PC-3 (cell line): Measurements from ENCODE around the gene PACRG. TPM values are rescaled to one million over a fixed set of nuclear protein-coding genes. Genes with fewer than 3 reads are reported as not detected.

Experiments
- ATAC-seq: fragments of 200-7000 bp; cut with Tn5 transposase; 2 replicates; pipeline ENCODE4 v1.9.1; 2020; ENCODE audit warnings: mild to moderate bottlenecking, moderate library complexity
- BruUV-seq: library from RNA; stranded (reverse); fragments of 400-500 nt; replicated peaks from 2 replicates; lab custom pipeline; 2021; lab: Mats Ljungman, UMichigan
- CTCF ChIA-PET: fragments of 300-600 bp; sonication (Branson Sonifier 250); formaldehyde crosslinking; loops from one replicate; lab custom pipeline; 2022; ENCODE audit warnings: antibody characterized with exemption; lab: Charles Lee
- POLR2A ChIA-PET: fragments of 300-600 bp; sonication (Branson Sonifier 250); formaldehyde crosslinking; loops from one replicate; lab custom pipeline; 2022; ENCODE audit warnings: antibody characterized with exemption; ENCODE audit not compliant: unreplicated experiment; lab: Charles Lee
- DNase-seq: peaks from one replicate; pipeline ENCODE4 v3.0.0-alpha.2; 2015
- H2AFZ ChIP-seq: fragments of 300-600 bp; sonication (generic); 2 replicates; pipeline ENCODE4 v1.6.0; 2016; ENCODE audit warnings: antibody characterized with exemption, low read length
- H3F3A ChIP-seq: fragments of 300-600 bp; sonication (generic); one replicate; pipeline ENCODE4 v1.6.0; 2017; ENCODE audit warnings: antibody characterized with exemption, low read length, control low read depth, mild to moderate bottlenecking; ENCODE audit not compliant: unreplicated experiment
- H3K27ac ChIP-seq: fragments of 300-600 bp; sonication (generic); 2 replicates; pipeline ENCODE4 v1.5.1; 2016; ENCODE audit warnings: mild to moderate bottlenecking, low read length
- H3K27me3 ChIP-seq: fragments of 300-600 bp; sonication (generic); 2 replicates; pipeline ENCODE4 v1.6.1; 2016; ENCODE audit warnings: low read length, mixed read lengths
- H3K36me3 ChIP-seq: fragments of 300-600 bp; sonication (generic); 2 replicates; pipeline ENCODE4 v1.6.1; 2016; ENCODE audit warnings: low read depth, mixed run types, low read length, mixed read lengths
- H3K4me1 ChIP-seq: fragments of 300-600 bp; sonication (generic); 2 replicates; pipeline ENCODE4 v1.5.1; 2016; ENCODE audit warnings: low read length; ENCODE audit not compliant: insufficient read depth
- H3K4me2 ChIP-seq: fragments of 300-600 bp; sonication (generic); 2 replicates; pipeline ENCODE4 v1.6.0; 2016; ENCODE audit warnings: low read length
- H3K4me3 ChIP-seq: fragments of 300-600 bp; sonication (generic); 2 replicates; pipeline ENCODE4 v1.5.1; 2016; ENCODE audit warnings: mild to moderate bottlenecking, low read length, mixed read lengths
- H3K79me2 ChIP-seq: fragments of 300-600 bp; sonication (generic); 2 replicates; pipeline ENCODE4 v1.6.1; 2017; ENCODE audit warnings: low read length, mixed read lengths
- H3K9ac ChIP-seq: fragments of 300-600 bp; sonication (generic); 2 replicates; pipeline ENCODE4 v1.6.0; 2016; ENCODE audit warnings: mild to moderate bottlenecking, low read length
- H3K9me2 ChIP-seq: fragments of 300-600 bp; sonication (generic); replicated peaks from 2 replicates; pipeline ENCODE4 v1.6.1; 2016; ENCODE audit warnings: mixed run types, low read length, mixed read lengths
- H3K9me3 ChIP-seq: fragments of 300-600 bp; sonication (generic); 2 replicates; pipeline ENCODE4 v1.6.1; 2016; ENCODE audit warnings: low read length, mixed read lengths
- H4K20me1 ChIP-seq: fragments of 300-600 bp; sonication (generic); 2 replicates; pipeline ENCODE4 v1.6.1; 2016; ENCODE audit warnings: low read length, mixed read lengths
- EZH2 ChIP-seq: fragments of 300-600 bp; sonication (generic); IDR thresholded peaks from one replicate; pipeline ENCODE4 v1.6.1; 2017; ENCODE audit warnings: antibody characterized with exemption, mild to moderate bottlenecking, low read length; ENCODE audit not compliant: unreplicated experiment
- EZH2phosphoT487 ChIP-seq: fragments of 300-600 bp; sonication (generic); IDR thresholded peaks from 2 replicates; pipeline ENCODE4 v1.6.1; 2018; ENCODE audit warnings: mild to moderate bottlenecking, antibody characterized with exemption, low read length, borderline replicate concordance
- intact Hi-C: fragments of 100-400 bp; cut with micrococcal nuclease; formaldehyde crosslinking; loops from 2 replicates; pipeline ENCODE4 v1.9.0; 2023
- total RNA-seq: library from RNA; depleted of rRNA; stranded (reverse); fragments of >200 nt; gene quantifications from 2 replicates; pipeline ENCODE4 v1.2.3, GENCODE V29; 2014
- TF ChIP-seq, protein P1 (sequence below): fragments of 300-600 bp; sonication (generic); conservative IDR thresholded peaks from 2 replicates; pipeline ENCODE4 v1.5.1; 2017; ENCODE audit warnings: antibody characterized with exemption, low read depth, mild to moderate bottlenecking, low read length

PACRG gene
- total RNA-seq, 1 experiment from 2014 or later = not detected

DNA sequence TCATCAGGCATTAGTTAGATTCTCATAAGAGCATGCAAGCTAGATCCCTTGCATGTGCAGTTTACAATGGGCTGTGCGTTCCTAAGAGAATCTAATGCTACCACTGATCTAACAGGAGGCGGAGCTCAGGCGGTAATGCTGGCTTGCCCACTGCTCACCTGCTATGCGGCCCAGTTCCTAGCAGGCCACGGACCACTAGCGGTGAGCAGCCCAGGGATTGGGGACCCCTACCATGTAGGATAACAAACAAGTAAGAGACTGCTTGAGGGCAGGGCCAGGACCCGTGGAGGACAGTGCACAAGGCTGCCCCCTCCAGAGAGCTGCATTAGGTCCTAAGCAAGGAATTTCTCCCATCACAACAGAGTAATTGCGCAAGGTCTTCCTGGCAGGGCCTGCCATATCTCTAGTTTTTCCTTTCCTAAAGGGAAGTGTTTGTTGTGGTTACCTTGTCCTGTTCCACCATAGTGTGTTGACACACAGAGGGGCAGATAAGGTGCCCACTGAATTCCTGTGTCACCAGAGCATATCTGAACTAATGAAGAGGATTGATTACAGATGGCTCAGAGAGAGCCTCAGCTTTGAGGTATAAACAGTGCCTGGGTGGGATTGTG is 58.0 kb downstream of the PACRG start:
- Histone ChIP-seq H3F3A (no peaks in the 10 kb centered on the region), H3K4me3 (no peak overlapping the region), H3K36me3 (no peaks in the 10 kb centered on the region), H3K4me1 (no peaks in the 10 kb centered on the region), H3K9me2 (no peaks in the 10 kb centered on the region), H3K9ac (no peak overlapping the region), H3K27ac (no peak overlapping the region), H3K9me3 (no peaks in the 10 kb centered on the region), H4K20me1 (no peaks in the 10 kb centered on the region), H3K4me2 (no peak overlapping the region), H2AFZ (no peak overlapping the region), H3K79me2 (no peaks in the 10 kb centered on the region), H3K27me3 (no peaks in the 10 kb centered on the region)
- DNase-seq (no peak), ATAC-seq (no peak)
- TF ChIP-seq, protein P1, sequence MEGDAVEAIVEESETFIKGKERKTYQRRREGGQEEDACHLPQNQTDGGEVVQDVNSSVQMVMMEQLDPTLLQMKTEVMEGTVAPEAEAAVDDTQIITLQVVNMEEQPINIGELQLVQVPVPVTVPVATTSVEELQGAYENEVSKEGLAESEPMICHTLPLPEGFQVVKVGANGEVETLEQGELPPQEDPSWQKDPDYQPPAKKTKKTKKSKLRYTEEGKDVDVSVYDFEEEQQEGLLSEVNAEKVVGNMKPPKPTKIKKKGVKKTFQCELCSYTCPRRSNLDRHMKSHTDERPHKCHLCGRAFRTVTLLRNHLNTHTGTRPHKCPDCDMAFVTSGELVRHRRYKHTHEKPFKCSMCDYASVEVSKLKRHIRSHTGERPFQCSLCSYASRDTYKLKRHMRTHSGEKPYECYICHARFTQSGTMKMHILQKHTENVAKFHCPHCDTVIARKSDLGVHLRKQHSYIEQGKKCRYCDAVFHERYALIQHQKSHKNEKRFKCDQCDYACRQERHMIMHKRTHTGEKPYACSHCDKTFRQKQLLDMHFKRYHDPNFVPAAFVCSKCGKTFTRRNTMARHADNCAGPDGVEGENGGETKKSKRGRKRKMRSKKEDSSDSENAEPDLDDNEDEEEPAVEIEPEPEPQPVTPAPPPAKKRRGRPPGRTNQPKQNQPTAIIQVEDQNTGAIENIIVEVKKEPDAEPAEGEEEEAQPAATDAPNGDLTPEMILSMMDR = no peak
- TF ChIP-seq EZH2phosphoT487 = no peak
- no peak for TF ChIP-seq EZH2
- ChIA-PET CTCF (no interaction called here), POLR2A (no interaction called here)
- no TSS peak for BruUV-seq
- intact Hi-C loops = no loop called here

DNA sequence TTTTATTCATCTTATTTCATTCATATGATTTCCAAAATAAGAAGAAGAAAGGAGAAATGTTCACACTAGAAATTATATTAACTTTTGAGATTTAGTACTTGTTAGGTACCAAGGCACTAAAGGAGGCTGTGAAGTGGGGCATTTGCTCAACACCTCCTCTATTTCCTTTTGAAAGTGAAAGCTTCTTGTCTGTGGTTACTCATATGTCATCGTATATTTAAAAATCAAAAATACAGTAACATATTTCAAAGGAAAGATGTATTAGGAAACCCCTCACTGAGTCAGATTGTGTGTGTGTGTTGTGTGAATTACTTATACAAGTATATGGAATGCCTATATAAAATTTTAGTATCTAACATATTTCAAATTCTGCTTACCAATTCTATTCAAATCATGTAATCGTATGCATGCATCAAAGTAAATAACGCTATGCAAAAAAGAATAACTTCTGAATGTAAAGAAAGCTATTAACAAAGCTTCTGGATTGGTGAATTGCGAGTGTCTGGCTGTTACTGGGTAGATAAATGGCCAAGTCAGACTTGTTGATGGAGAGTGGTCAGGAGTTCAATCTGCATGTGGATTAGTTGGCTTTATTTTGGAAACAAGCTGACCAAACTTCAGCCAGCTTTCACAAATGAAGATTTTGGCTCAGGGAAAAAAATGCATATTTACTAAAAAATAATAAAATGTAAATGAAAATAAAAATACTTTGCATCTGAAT is 70.9 kb downstream of the PACRG start:
- no peaks in the 10 kb centered on the region for H3K36me3 ChIP-seq
- no peak overlapping the region for H2AFZ ChIP-seq
- POLR2A ChIA-PET = no interaction called here
- no peak overlapping the region for H3K4me2 ChIP-seq
- H3K9me2 ChIP-seq = no peaks in the 10 kb centered on the region
- no peaks in the 10 kb centered on the region for H3F3A ChIP-seq
- TF ChIP-seq EZH2 (no peak), EZH2phosphoT487 (no peak)
- TF ChIP-seq, protein P1 = no peak
- no peaks in the 10 kb centered on the region for H4K20me1 ChIP-seq
- H3K4me3 ChIP-seq = no peak overlapping the region
- no peak overlapping the region for H3K9ac ChIP-seq
- no peak for ATAC-seq
- no peaks in the 10 kb centered on the region for H3K9me3 ChIP-seq
- no peaks in the 10 kb centered on the region for H3K27me3 ChIP-seq
- H3K79me2 ChIP-seq = no peaks in the 10 kb centered on the region
- no TSS peak for BruUV-seq
- intact Hi-C loops = no loop called here
- DNase-seq = peak; percentile 13
- CTCF ChIA-PET = no interaction called here
- no peak overlapping the region for H3K27ac ChIP-seq
- H3K4me1 ChIP-seq = no peaks in the 10 kb centered on the region

DNA sequence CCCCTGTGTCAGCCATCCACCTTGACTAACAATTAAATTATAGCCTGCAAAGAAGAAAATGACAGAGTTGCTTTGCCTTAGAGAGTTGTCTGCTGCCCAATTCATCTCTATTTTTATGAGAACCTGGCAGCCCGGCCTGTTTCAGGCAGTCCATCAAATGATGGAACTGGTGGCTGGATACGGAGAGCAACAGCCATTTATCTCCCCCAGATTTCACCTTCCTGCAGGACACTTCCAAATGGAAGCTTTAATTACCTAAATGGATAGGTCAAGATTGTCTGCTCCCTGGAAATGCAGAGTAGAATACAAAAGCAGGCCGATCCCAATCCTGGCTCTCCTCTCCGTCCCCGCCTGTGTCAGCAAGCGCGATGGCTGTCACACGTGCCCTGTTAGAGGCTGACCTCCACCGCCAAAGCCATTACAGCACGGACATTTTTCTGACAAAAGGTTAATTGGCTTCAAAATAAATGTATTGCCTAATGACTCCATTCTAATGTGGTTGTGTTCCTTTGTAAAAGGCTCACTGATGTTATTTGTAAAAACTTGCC is 86.7 kb downstream of the PACRG start:
- ATAC-seq (no peak), DNase-seq (no peak)
- no peak overlapping the region for H3K4me2 ChIP-seq
- no peak overlapping the region for H3K27ac ChIP-seq
- H3K9me2 ChIP-seq = no peaks in the 10 kb centered on the region
- H3F3A ChIP-seq = no peaks in the 10 kb centered on the region
- H3K4me3 ChIP-seq = no peak overlapping the region
- CTCF ChIA-PET = no interaction called here
- POLR2A ChIA-PET = no interaction called here
- no peaks in the 10 kb centered on the region for H3K79me2 ChIP-seq
- TF ChIP-seq EZH2phosphoT487 (no peak), EZH2 (no peak)
- TF ChIP-seq, protein P1 = no peak
- no peaks in the 10 kb centered on the region for H3K27me3 ChIP-seq
- H3K36me3 ChIP-seq = no peaks in the 10 kb centered on the region
- no peak overlapping the region for H3K9ac ChIP-seq
- intact Hi-C loops = no loop called here
- H2AFZ ChIP-seq = no peak overlapping the region
- BruUV-seq = no TSS peak
- H4K20me1 ChIP-seq = no peaks in the 10 kb centered on the region
- no peaks in the 10 kb centered on the region for H3K9me3 ChIP-seq
- H3K4me1 ChIP-seq = no peaks in the 10 kb centered on the region
